ENCODE measurements around the gene MYPN.
A peak's percentile ranks its signal among the peaks of the same experiment; 100 is the strongest.

MYPN gene

DNA sequence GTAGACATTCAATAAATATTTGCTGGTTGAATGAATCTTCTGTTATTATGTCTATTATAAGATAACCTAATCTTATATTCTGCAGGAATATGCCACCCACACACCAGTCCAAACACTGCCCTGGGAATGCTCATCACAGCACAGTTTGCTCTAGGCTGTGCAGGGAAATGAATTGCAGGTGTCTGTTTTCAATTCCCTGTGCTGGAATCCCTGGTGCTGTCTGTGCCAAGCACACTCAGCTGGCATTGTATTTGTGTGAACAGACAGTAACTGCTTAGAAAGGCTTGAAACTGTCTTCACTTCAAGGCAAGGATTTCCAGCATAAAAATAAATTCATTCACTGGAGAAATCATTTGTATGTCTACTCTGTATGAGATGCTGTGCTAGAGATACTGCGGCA lies 102.4 kb downstream of the MYPN start:
- H3K27ac ChIP-seq: no peak overlapping the region
- TF ChIP-seq, protein P1, sequence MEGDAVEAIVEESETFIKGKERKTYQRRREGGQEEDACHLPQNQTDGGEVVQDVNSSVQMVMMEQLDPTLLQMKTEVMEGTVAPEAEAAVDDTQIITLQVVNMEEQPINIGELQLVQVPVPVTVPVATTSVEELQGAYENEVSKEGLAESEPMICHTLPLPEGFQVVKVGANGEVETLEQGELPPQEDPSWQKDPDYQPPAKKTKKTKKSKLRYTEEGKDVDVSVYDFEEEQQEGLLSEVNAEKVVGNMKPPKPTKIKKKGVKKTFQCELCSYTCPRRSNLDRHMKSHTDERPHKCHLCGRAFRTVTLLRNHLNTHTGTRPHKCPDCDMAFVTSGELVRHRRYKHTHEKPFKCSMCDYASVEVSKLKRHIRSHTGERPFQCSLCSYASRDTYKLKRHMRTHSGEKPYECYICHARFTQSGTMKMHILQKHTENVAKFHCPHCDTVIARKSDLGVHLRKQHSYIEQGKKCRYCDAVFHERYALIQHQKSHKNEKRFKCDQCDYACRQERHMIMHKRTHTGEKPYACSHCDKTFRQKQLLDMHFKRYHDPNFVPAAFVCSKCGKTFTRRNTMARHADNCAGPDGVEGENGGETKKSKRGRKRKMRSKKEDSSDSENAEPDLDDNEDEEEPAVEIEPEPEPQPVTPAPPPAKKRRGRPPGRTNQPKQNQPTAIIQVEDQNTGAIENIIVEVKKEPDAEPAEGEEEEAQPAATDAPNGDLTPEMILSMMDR (IDR thresholded peaks at IDR 0.05): no peak

GRCh38 chr10:68212721-68213352 lies 103.5 kb downstream of the MYPN start:
- Histone ChIP-seq H3K27ac (no peak overlapping the region), H3K9me3 (no peaks in the 10 kb centered on the region), H3K4me1 (ENCODE audit: control insufficient read depth in 1 of 2, insufficient read depth in 1 of 2, low read depth in 1 of 2, low read length in 1 of 2) (no peaks in the 10 kb centered on the region), H3K27me3 (peaks cover 10% of the 10 kb centered on the region), H3K4me3 (ENCODE audit: low read depth in 1 of 2, low read length in 1 of 2) (no peak overlapping the region), H3K36me3 (no peaks in the 10 kb centered on the region)
- TF ChIP-seq, protein P1 (IDR thresholded peaks at IDR 0.05): peak; percentile 40

More for the DNA sequence above, 102.4 kb downstream of the MYPN start:
- peaks cover 10% of the 10 kb centered on the region for H3K27me3 ChIP-seq
- no peak overlapping the region for H3K4me3 ChIP-seq (ENCODE audit: low read depth in 1 of 2, low read length in 1 of 2)
- H3K36me3 ChIP-seq: no peaks in the 10 kb centered on the region
- no peaks in the 10 kb centered on the region for H3K9me3 ChIP-seq
- H3K4me1 ChIP-seq (ENCODE audit: control insufficient read depth in 1 of 2, insufficient read depth in 1 of 2, low read depth in 1 of 2, low read length in 1 of 2): no peaks in the 10 kb centered on the region

DNA sequence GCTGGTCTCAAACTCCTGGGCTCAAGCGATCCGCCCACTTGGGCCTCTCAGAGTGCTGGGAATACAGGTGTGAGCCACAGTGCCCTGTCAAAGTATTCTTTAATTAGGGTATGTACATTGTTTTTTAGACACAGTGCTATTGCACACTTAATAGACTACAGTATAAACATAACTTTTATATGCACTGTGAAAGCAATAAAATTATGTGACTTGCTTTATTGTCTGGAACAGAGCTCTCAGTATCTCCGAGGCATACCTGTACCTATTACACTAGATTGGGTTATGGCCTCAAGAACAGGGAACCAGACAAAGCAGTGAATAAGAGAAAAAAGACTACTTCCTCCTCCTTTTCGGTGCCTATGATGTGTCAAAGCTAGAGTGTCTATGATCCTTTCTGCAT lies 109.5 kb downstream of the MYPN start:
- H3K4me1 ChIP-seq (ENCODE audit: control insufficient read depth in 1 of 2, insufficient read depth in 1 of 2, low read depth in 1 of 2, low read length in 1 of 2): no peaks in the 10 kb centered on the region
- TF ChIP-seq, protein P1 (IDR thresholded peaks at IDR 0.05): no peak
- H3K27me3 ChIP-seq: peaks cover 8% of the 10 kb centered on the region
- H3K36me3 ChIP-seq: no peaks in the 10 kb centered on the region
- H3K9me3 ChIP-seq: no peaks in the 10 kb centered on the region
- H3K27ac ChIP-seq: no peak overlapping the region
- no peak overlapping the region for H3K4me3 ChIP-seq (ENCODE audit: low read depth in 1 of 2, low read length in 1 of 2)

DNA sequence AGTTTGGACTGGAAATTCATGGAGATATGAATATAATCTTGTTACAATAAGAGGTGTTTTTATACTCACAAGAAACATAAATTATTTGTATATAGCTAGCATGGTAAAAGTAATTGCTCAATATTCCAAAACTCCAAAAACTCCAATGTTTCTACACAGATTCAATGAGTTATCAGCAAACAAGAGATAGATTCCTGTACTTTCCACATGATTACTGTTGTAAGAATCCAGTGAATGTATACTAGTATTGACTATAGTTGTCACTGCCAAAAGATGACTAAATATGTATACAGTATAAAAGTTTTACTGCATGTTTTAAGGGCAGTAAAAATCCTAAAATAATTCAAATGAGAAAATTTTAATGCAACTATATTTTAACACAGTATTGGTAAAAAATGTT lies 111.9 kb downstream of the MYPN start:
- TF ChIP-seq, protein P1 (IDR thresholded peaks at IDR 0.05): no peak
- Histone ChIP-seq H3K9me3 (no peaks in the 10 kb centered on the region), H3K4me3 (ENCODE audit: low read depth in 1 of 2, low read length in 1 of 2) (no peak overlapping the region), H3K4me1 (ENCODE audit: control insufficient read depth in 1 of 2, insufficient read depth in 1 of 2, low read depth in 1 of 2, low read length in 1 of 2) (no peaks in the 10 kb centered on the region), H3K27me3 (peaks cover 8% of the 10 kb centered on the region), H3K27ac (no peak overlapping the region), H3K36me3 (no peaks in the 10 kb centered on the region)

DNA sequence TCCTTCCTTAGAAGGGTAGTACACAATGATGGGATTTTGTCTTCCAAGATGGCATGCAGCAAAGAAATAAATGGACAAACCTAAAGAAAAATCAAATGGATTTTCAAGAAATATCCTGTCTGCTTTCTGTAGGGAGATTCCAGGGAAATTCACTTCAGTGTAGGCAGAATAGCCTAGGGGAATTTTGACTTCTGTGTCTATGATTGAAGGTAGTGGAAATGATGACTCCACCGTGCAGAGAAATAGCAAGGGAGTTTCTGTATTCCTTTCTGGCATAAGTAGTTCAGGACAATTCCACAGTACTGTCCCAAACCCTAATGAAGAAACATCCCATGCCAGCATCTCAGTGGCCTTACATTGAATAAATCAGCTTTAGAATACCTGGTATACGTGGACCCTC lies 113.1 kb downstream of the MYPN start:
- Histone ChIP-seq H3K36me3 (no peaks in the 10 kb centered on the region), H3K4me1 (ENCODE audit: control insufficient read depth in 1 of 2, insufficient read depth in 1 of 2, low read depth in 1 of 2, low read length in 1 of 2) (no peaks in the 10 kb centered on the region), H3K9me3 (no peaks in the 10 kb centered on the region), H3K27ac (no peak overlapping the region), H3K27me3 (peaks cover 8% of the 10 kb centered on the region), H3K4me3 (ENCODE audit: low read depth in 1 of 2, low read length in 1 of 2) (no peak overlapping the region)
- TF ChIP-seq, protein P1 (IDR thresholded peaks at IDR 0.05): no peak
